GM12864 (cell line): ENCODE data around the gene CCDC97.

ENCODE experiments used
- DNase-seq: peaks from one replicate; pipeline ENCODE4 v3.0.0-alpha.2; 2011; ENCODE audit warnings: low read depth
- H3K4me3 ChIP-seq: 2 replicates; pipeline ENCODE4 v1.5.1; 2011; ENCODE audit warnings: mild to moderate bottlenecking, low read depth, low read length, control low read depth
- CTCF ChIP-seq: IDR thresholded peaks from 2 replicates; pipeline ENCODE4 v1.5.1; 2011; ENCODE audit warnings: low read depth, mild to moderate bottlenecking, moderate library complexity, low read length, control low read depth, inconsistent platforms; ENCODE audit errors: missing control alignments

Gene CCDC97

GRCh38 chr19:41305927-41306793, 3.8 kb upstream of the CCDC97 start:
- H3K4me3 ChIP-seq = no peak overlapping the region
- no peak for DNase-seq
- TF ChIP-seq CTCF = no peak

GRCh38 chr19:41307090-41307875, 2.7 kb upstream of the CCDC97 start:
- TF ChIP-seq CTCF = no peak
- no peak overlapping the region for H3K4me3 ChIP-seq
- no peak for DNase-seq

- no peak overlapping the region for H3K4me3 ChIP-seq
- DNase-seq = no peak
- no peak for TF ChIP-seq CTCF
Observed at GRCh38 chr19:41307954-41308449, 2.0 kb upstream of the CCDC97 start.

GRCh38 chr19:41308450-41309179, 1.4 kb upstream of the CCDC97 start:
- H3K4me3 ChIP-seq = peak overlapping the region; percentile 80; the same call in 1 of the 2 replicates
- peak; percentile 73 for DNase-seq
- peak; percentile 97 for TF ChIP-seq CTCF

GRCh38 chr19:41309180-41310032, 566 bp upstream of the CCDC97 start:
- TF ChIP-seq CTCF = no peak
- DNase-seq = no peak
- peak overlapping the region; percentile 80 for H3K4me3 ChIP-seq

- no peak for TF ChIP-seq CTCF
- no peak for DNase-seq
- peak overlapping the region; percentile 80 for H3K4me3 ChIP-seq
Observed at GRCh38 chr19:41311072-41311471, 1.1 kb downstream of the CCDC97 start.
